Measurements from ENCODE around the gene BLOC1S2.

- TF ChIP-seq POLR2A (IDR thresholded peaks at IDR 0.05; ENCODE audit: low read length) (no peak), GATA1 (IDR thresholded peaks at IDR 0.05; ENCODE audit: low read depth, low read length) (no peak)
Observed at GRCh38 chr10:100327718-100328009, 41.2 kb upstream of the BLOC1S2 start.
